A673 (cell line): ENCODE results near the gene CLDN5.

Experiments used
- EZH2 ChIP-seq: fragments of 200-600 bp; sonication (generic); IDR thresholded peaks from 2 replicates; pipeline ENCODE4 v1.6.1; 2017; ENCODE audit warnings: borderline replicate concordance, low read depth, mild to moderate bottlenecking, mixed read lengths, antibody characterized with exemption, low read length; ENCODE audit not compliant: poor library complexity, severe bottlenecking
- TF ChIP-seq, protein P1 (sequence below): fragments of 300-800, 200-600 bp; sonication (generic); conservative IDR thresholded peaks from 2 replicates; pipeline ENCODE4 v1.5.1; 2017; ENCODE audit warnings: low read depth, mild to moderate bottlenecking, antibody characterized with exemption, low read length, moderate library complexity, mixed read lengths

DNA sequence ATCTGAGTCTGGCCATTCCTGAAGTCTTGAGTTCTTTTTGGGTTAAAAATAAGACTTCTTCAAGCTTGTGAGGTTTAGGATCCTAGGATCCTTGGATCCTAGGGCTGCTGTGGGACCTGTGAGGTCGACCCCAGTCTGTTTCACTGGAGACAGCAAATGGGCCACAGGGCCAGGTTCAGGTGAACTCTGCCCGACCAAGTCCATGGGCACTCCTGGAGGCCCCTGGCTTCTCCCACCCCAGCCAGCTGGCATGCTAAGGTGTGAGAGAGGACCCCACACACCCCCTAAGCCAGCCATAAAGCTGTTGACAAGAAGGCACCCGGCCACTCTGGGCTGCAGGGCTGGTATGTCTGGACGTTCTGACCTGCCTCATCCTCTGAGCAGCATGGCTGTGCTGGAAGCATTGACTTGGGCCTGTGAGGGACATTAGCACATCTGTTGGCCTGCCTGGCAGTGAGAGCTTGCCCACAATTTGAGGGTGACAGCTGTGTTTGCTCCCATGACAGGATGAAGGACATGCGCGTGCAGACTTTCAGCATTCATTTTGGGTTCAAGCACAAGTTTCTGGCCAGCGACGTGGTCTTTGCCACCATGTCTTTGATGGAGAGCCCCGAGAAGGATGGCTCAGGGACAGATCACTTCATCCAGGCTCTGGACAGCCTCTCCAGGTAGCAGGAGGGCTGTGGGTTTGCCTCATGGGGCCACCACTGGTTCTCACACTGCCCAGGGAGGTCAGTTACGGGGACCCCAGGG is 16.0 kb downstream of the CLDN5 start:
- TF ChIP-seq, protein P1, sequence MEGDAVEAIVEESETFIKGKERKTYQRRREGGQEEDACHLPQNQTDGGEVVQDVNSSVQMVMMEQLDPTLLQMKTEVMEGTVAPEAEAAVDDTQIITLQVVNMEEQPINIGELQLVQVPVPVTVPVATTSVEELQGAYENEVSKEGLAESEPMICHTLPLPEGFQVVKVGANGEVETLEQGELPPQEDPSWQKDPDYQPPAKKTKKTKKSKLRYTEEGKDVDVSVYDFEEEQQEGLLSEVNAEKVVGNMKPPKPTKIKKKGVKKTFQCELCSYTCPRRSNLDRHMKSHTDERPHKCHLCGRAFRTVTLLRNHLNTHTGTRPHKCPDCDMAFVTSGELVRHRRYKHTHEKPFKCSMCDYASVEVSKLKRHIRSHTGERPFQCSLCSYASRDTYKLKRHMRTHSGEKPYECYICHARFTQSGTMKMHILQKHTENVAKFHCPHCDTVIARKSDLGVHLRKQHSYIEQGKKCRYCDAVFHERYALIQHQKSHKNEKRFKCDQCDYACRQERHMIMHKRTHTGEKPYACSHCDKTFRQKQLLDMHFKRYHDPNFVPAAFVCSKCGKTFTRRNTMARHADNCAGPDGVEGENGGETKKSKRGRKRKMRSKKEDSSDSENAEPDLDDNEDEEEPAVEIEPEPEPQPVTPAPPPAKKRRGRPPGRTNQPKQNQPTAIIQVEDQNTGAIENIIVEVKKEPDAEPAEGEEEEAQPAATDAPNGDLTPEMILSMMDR, result no peak
- TF ChIP-seq EZH2, result no peak
